GM12864 (cell line): Measurements from ENCODE around the gene SLC6A1.

Source experiments
- DNase-seq: peaks from one replicate; pipeline ENCODE4 v3.0.0-alpha.2; 2011; ENCODE audit warnings: low read depth
- H3K4me3 ChIP-seq: 2 replicates; pipeline ENCODE4 v1.5.1; 2011; ENCODE audit warnings: mild to moderate bottlenecking, low read depth, low read length, control low read depth
- TF ChIP-seq, protein P1 (sequence below): IDR thresholded peaks from 2 replicates; pipeline ENCODE4 v1.5.1; 2011; ENCODE audit warnings: low read depth, mild to moderate bottlenecking, moderate library complexity, low read length, control low read depth, inconsistent platforms; ENCODE audit errors: missing control alignments

The SLC6A1 gene

DNA sequence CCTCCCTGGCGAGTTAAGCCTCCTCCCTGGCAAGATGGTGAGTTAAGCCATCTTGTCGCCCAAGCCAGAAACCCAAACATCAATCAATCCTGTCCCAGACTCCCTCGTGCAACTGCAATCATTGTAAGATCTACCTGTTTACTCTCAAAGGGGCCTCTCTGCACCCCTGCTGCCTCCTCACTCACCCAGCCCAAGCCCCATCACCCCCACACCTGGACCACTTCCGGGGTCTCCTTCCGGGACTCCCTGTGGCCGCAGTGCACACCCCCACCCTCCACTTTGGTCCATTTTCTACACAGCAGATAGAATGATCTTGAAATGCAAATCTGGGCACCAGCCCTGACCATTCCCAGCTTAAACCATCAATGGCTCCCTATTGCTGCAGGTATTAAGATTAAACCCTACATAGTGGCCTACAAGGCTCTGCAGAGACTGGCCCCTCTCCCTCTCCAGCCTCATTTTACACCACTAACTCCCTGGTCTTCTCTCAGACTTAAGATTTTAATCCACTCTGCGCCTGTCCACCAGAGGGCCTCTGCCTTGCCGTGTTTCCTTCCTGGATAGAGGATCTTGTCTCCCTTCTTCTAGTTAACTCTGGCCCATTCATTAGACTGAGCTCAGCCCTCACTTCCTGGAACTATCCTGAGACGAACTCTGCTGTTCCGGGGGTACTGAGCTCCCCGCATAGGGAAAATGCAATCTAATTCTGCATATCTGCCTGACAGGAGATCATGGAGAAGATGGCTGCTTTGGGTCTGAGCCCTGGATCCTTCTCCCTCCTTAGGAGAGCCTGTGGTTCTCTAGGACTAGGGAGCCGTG, 41.9 kb upstream of the SLC6A1 start:
- H3K4me3 ChIP-seq = no peak overlapping the region
- DNase-seq = no peak
- TF ChIP-seq, protein P1, sequence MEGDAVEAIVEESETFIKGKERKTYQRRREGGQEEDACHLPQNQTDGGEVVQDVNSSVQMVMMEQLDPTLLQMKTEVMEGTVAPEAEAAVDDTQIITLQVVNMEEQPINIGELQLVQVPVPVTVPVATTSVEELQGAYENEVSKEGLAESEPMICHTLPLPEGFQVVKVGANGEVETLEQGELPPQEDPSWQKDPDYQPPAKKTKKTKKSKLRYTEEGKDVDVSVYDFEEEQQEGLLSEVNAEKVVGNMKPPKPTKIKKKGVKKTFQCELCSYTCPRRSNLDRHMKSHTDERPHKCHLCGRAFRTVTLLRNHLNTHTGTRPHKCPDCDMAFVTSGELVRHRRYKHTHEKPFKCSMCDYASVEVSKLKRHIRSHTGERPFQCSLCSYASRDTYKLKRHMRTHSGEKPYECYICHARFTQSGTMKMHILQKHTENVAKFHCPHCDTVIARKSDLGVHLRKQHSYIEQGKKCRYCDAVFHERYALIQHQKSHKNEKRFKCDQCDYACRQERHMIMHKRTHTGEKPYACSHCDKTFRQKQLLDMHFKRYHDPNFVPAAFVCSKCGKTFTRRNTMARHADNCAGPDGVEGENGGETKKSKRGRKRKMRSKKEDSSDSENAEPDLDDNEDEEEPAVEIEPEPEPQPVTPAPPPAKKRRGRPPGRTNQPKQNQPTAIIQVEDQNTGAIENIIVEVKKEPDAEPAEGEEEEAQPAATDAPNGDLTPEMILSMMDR = peak; percentile 28

DNA sequence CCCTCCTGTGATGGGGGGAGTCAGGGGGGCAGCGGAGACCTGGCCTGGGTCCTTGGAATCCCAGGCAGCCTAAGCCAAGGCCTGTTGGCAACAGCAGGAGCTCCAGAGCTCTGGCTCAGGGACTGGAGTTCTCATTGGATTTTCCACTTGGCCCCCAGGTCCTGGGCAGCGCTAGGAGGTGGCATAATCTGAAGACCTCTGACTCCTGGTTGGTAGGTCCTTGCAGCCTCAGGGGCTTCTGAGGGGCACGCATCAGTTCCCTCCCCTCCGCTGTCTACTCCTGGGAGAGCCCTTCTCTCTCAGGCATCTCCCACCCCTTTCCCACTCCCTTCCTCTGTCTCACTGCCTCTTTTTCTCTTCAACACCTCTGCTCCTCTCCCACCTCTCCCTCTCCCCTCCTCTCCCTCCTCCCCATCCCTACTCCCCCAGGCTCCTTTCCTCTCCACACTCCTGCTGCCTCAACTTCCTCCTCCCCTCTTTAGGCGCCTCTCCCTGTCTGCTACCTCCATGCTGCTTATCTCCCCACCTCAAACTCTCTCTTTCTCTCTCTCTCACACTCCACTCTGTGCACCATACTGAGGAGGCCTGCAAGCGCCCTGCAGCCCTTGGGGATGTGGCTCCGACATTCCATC, 41.1 kb upstream of the SLC6A1 start:
- TF ChIP-seq, protein P1 = no peak
- no peak overlapping the region for H3K4me3 ChIP-seq
- DNase-seq = no peak

DNA sequence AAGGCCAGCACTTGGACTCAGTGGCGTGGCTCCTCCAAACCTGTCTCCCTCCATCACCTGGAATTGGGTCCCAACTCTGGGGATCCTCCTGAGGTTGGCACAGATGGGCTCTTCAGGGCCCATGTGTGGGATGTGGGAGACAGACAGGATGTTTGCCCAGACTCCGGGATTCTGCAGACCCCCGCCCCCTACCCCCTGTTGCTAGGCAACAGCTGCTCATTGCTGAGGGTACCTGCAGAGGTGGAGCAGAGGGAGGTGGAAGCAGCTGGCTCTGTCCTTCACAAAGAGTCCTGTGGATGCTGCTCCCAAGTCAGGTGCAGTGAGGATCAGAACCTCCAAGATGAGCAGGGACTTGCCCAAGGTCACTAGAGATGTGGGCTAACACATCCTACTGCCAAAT, 40.0 kb upstream of the SLC6A1 start:
- no peak for DNase-seq
- TF ChIP-seq, protein P1 = no peak
- no peak overlapping the region for H3K4me3 ChIP-seq

DNA sequence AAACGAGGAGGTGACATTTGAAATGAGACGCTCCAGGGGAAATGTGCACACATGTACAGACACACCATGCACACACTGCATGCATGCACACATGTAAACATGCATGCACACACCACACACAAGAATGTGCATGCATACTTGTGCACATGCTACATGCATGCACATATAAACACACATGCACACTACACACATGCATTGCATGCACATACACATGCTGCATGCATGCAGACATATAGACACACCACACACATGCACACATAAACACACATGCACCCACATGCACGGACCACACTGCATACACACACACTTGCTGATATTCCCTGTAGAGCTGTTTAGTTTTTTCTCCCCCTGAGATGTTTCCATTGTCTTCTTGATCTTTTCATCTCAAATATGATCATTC, 37.8 kb upstream of the SLC6A1 start:
- no peak overlapping the region for H3K4me3 ChIP-seq
- TF ChIP-seq, protein P1 = no peak
- no peak for DNase-seq

DNA sequence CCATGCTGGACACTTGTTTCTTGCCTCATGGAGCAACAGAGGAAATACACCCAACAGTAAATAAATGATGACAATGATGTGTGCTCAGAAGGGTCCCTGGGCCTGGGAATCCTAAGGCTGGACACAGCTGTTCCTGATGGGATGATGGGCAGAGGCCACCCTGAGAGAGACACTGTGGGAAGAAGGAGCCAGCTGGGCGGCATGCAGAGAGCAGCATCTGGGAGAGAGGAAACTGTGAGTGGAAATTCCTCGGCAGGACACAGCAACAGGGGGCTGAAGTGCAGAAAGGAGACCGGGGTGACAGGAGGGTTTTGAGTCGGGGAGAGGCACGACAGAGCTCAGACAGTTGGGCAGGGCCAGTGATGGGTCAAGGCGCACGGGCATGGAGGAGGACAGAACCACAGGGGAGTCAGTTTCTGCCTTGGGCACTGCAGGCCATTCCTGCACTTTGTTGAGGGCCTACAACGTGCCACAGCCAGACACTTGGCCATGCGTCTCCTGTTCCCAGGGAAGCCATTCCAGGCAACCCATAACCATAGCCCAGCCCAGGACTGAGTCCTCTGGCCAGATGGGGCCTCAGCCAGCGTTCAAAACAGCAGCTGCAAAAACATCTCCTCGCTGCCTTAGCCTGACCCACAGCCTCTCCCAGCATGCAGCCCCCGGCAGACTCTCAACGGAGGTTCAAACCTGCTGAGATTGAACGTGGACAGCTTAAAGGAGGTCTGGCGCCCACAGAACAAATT, 36.7 kb upstream of the SLC6A1 start:
- no peak overlapping the region for H3K4me3 ChIP-seq
- TF ChIP-seq, protein P1 = no peak
- no peak for DNase-seq

DNA sequence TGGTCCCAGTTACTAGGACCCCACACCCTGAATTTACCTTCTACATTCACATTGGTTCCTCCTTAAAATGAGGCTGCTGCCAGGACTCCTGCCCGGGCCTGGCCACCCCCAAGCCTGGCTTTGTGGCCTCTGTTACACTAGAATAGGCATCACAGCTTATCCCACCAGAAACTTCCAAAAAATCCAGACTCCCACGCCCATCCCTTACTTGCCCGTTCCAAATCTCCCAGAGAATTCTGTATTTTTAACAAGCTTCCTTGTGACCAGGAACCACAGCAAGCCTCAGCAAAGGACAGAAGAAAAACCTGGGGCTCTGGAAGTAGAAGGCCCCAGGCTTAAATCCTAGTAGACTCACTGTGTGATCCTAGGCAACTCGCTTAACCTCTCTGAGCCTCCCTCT, 36.0 kb upstream of the SLC6A1 start:
- no peak overlapping the region for H3K4me3 ChIP-seq
- DNase-seq = no peak
- TF ChIP-seq, protein P1 = no peak
